AG09319 (cell line): ENCODE data around the gene TAS2R31.
"Not testable (repeated sequence)": the region's sequence is repeated elsewhere in the genome, so short reads cannot be mapped to it uniquely, and the experiment has no call there.

Experiments used
- DNase-seq: peaks from one replicate; pipeline ENCODE4 v3.0.0-alpha.2; 2010; ENCODE audit warnings: low read depth; ENCODE audit errors: extremely low read depth
- TF ChIP-seq, protein P1 (sequence below): IDR thresholded peaks from 2 replicates; pipeline ENCODE4 v1.5.1; 2011; ENCODE audit warnings: low read depth, mild to moderate bottlenecking, inconsistent platforms, low read length, moderate library complexity

Gene TAS2R31

GRCh38 chr12:11059784-11060183 lies 28.6 kb upstream of the TAS2R31 start:
- DNase-seq, result no peak
- TF ChIP-seq, protein P1, sequence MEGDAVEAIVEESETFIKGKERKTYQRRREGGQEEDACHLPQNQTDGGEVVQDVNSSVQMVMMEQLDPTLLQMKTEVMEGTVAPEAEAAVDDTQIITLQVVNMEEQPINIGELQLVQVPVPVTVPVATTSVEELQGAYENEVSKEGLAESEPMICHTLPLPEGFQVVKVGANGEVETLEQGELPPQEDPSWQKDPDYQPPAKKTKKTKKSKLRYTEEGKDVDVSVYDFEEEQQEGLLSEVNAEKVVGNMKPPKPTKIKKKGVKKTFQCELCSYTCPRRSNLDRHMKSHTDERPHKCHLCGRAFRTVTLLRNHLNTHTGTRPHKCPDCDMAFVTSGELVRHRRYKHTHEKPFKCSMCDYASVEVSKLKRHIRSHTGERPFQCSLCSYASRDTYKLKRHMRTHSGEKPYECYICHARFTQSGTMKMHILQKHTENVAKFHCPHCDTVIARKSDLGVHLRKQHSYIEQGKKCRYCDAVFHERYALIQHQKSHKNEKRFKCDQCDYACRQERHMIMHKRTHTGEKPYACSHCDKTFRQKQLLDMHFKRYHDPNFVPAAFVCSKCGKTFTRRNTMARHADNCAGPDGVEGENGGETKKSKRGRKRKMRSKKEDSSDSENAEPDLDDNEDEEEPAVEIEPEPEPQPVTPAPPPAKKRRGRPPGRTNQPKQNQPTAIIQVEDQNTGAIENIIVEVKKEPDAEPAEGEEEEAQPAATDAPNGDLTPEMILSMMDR, result no peak

DNA sequence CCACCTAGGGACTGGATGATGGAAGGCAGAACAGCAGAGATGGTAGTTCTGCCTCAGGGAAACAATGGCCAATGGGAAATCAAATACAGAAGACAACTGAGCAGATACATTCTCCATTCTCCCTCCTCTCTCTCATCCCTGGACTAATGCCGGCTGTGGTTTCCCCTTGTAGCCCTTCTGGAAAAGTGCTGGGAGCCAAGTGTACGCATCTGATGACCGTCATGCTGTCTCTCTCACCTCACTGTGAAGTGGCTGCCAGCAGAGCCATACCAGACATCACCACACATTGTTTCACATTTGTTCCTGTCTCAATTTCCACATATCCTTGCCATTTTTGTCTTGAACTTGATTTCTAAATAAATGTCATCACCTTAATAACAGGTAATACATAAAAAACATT lies 27.8 kb upstream of the TAS2R31 start:
- no peak for DNase-seq
- TF ChIP-seq, protein P1, result no peak

GRCh38 chr12:11055306-11055705 lies 24.1 kb upstream of the TAS2R31 start:
- DNase-seq, result no peak
- TF ChIP-seq, protein P1, result no peak

DNA sequence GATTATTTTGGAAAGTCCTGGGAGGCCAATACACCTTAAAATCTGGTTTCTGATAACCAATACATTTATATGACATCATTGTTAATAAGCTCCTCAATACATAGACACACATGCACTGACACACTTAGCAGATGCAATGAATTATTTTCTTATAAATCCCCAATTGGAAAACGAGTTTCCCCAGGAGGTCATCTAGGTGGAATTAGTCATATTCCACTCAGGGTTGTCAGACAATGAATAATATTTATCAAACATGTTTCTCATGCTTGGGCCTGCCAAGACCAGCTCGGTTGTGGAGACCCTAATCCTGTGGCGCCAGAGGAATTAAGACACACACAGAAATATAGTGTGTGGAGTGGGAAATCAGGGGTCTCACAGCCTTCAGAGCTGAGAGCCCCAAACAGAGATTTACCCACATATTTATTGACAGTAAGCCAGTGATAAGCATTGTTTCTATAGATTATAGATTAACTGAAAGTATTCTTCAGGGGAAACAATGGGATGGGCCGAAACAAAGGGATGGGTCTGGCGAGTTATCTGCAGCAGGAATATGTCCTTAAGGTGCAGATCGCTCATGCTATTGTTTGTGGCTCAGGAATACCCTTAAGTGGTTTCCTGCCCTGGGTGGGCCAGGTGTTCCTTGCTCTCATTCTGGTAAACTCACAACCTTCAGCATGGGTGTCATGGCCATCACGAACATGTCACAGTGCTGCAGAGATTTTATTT lies 18.8 kb upstream of the TAS2R31 start:
- DNase-seq, result not testable (repeated sequence)

DNA sequence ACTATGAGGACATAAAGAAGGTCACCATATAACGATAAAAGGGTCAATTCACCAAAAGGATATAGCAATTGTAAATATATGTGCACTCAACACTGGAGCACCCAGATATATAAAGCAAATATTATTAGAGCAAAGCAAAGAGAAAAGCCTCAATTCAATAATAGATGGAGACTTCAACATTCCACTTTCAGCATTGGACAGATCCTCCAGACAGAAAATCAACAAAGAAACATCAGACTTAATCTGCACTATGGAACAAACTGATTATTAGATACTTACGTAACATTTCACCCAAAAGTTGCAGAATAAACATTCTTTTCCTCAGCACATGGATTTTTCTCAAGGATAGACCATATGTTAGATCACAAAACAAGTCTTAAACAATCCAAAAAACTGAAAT lies 10.2 kb upstream of the TAS2R31 start:
- DNase-seq, result not testable (repeated sequence)

DNA sequence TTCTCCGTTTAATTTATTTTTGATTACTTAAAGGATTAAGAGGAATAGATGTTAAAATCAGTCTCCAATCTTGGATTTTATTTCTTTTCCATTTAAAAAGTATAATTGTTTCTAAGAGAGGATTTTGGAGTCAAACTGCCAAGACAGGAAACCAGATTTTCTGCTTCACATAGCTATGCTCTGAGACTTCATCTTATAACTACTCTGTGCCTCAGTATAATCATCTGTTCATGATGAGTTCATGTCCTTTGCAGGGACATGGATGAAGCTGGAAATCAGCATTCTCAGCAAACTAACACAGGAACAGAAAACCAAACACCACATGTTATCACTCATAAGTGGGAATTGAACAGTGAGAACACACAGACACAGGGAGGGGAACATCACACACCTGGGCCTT lies 9.0 kb upstream of the TAS2R31 start:
- TF ChIP-seq, protein P1, result no peak

GRCh38 chr12:11039171-11039570 lies 8.0 kb upstream of the TAS2R31 start:
- TF ChIP-seq, protein P1, result no peak
- no peak for DNase-seq

More for the DNA sequence above, 9.0 kb upstream of the TAS2R31 start:
- DNase-seq, result no peak

DNA sequence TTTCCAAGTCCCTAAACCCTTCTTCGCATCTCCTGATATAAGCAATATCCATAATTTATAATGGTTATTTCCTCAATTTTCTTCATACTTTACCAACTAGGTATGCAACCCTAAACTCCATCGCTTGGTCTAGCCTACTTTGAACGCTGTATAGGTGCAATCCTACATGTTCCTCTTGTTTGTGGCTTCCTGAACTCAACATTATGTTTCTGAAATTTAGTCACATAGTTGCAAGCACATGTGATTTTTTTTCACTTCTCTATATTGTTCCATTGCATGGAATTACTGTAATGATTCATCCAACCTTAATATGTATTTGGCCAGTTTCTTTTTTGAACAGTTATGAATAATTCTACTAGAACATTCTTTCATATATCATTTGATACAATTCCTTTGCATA lies 2.8 kb upstream of the TAS2R31 start:
- DNase-seq, result not testable (repeated sequence)

GRCh38 chr12:11026118-11026517 lies 5.1 kb downstream of the TAS2R31 start:
- no peak for DNase-seq
- TF ChIP-seq, protein P1, result no peak
